ENCODE results near the gene SNW1. TPM values are rescaled to one million over a fixed set of nuclear protein-coding genes. Genes with fewer than 3 reads are reported as not detected.

SNW1 gene
- total and polyA plus RNA-seq, 2 of the 13 experiments (the other 11 are each of a cell fraction or from before 2014, with no cell fraction given) = 23.2 to 65.8 TPM

GRCh38 chr14:77763978-77764377 is 3.0 kb upstream of the SNW1 start:
- H3K4me1 ChIP-seq (ENCODE audit: insufficient read depth, low read length) = peaks cover 10% of the 10 kb centered on the region
- no peak for FAIRE-seq
- ATAC-seq = no peak
- H3K9ac ChIP-seq (ENCODE audit: insufficient read depth, low read depth, low read length) = no peak overlapping the region
- no peaks in the 10 kb centered on the region for H3K36me3 ChIP-seq (replicated peaks in 1 of 2; ENCODE audit: control insufficient read depth in 1 of 2, insufficient read depth in 2 of 2, low read length in 2 of 2)
- H3K27ac ChIP-seq (ENCODE audit: extremely low read length, insufficient read depth, low read length) = no peak overlapping the region
- H2AFZ ChIP-seq (ENCODE audit: low read length) = no peak overlapping the region
- WGBS (ENCODE audit: low lambda C conversion rate) = 67% methylated on average over 3 of the region's 3 CpGs
- H3K4me2 ChIP-seq (ENCODE audit: low read depth, low read length) = no peak overlapping the region
- no peak overlapping the region for H3K4me3 ChIP-seq (replicated peaks in 1 of 3; ENCODE audit: insufficient read depth in 1 of 3, low read depth in 2 of 3, low read length in 3 of 3)
- in situ Hi-C loops (cut with HindIII; ENCODE audit: extremely low pct_ligation_motif_present, low pct_unique_long_range_greater_than_20kb) (loop anchor here (5.0 kb wide), 1 partner anchor 53 kb away; no protein-coding TSS in a partner anchor), intact Hi-C loops (cut with micrococcal nuclease; ENCODE audit: unreplicated experiment) (no loop called here)
- no TSS peak for BruUV-seq (replicated peaks)
- H3K9me3 ChIP-seq (ENCODE audit: low read length) = no peaks in the 10 kb centered on the region
- DNase-seq (ENCODE audit: low spot score) = no peak
- H3K27me3 ChIP-seq (ENCODE audit: control insufficient read depth in 1 of 2, insufficient read depth in 2 of 2, low read length in 2 of 2) = no peaks in the 10 kb centered on the region; a peak in 1 of 5 replicates
- peaks cover 19% of the 10 kb centered on the region for H3K79me2 ChIP-seq (ENCODE audit: insufficient read depth, low read length)
- H4K20me1 ChIP-seq (ENCODE audit: insufficient read depth, low read length) = peaks cover 10% of the 10 kb centered on the region
- CTCF ChIA-PET (ENCODE audit: low intra/inter-chr PET ratio, low total read pairs) = no interaction called here
- POLR2A ChIA-PET = interaction anchor here (1.0 kb wide), 1 partner anchor 14 kb away, joined by 3 read pairs; no protein-coding TSS in a partner anchor
- TF ChIP-seq IRF2 (CRISPR knock-in tag; IDR thresholded peaks at IDR 0.05) (no peak), ZNF672 (CRISPR knock-in tag; IDR thresholded peaks at IDR 0.05) (no peak), AGO1 (IDR thresholded peaks at IDR 0.05; ENCODE audit: low read depth, low read length, poor library complexity, severe bottlenecking) (no peak), NR0B2 (CRISPR knock-in tag; IDR thresholded peaks at IDR 0.05) (no peak), ZNF234 (CRISPR knock-in tag; conservative IDR thresholded peaks at IDR 0.05) (no peak), ZNF891 (CRISPR knock-in tag; IDR thresholded peaks at IDR 0.05) (no peak), ZNF281 (CRISPR knock-in tag; IDR thresholded peaks at IDR 0.05; ENCODE audit: borderline replicate concordance) (no peak), ZNF414 (CRISPR knock-in tag; IDR thresholded peaks at IDR 0.05) (no peak), ATF2 (CRISPR knock-in tag; IDR thresholded peaks at IDR 0.05) (no peak), SETDB1 (CRISPR knock-in tag; IDR thresholded peaks at IDR 0.05; ENCODE audit: borderline replicate concordance) (no peak), ZZZ3 (CRISPR knock-in tag; IDR thresholded peaks at IDR 0.05; ENCODE audit: borderline replicate concordance) (no peak), TEF (CRISPR knock-in tag; IDR thresholded peaks at IDR 0.05) (no peak), RNF219 (CRISPR knock-in tag; IDR thresholded peaks at IDR 0.05) (no peak), SRY (CRISPR knock-in tag; IDR thresholded peaks at IDR 0.05) (no peak), SMARCE1 (IDR thresholded peaks at IDR 0.05; ENCODE audit: borderline replicate concordance) (no peak)
